Measurements from ENCODE around the gene TP53I13.

TP53I13 gene

GRCh38 chr17:29615492-29616299, 47.2 kb downstream of the TP53I13 start:
- peak; percentile 81 for DNase-seq (ENCODE audit: low read depth)

GRCh38 chr17:29616300-29617048, 48.0 kb downstream of the TP53I13 start:
- DNase-seq (ENCODE audit: low read depth), result no peak

GRCh38 chr17:29617125-29617480, 48.6 kb downstream of the TP53I13 start:
- peak; percentile 66 for DNase-seq (ENCODE audit: low read depth)

- DNase-seq (ENCODE audit: low read depth), result peak; percentile 55
These were observed 49.2 kb downstream of the TP53I13 start for GRCh38 chr17:29617481-29618271.

GRCh38 chr17:29618272-29619065, 50.0 kb downstream of the TP53I13 start:
- no peak for DNase-seq (ENCODE audit: low read depth)

GRCh38 chr17:29619251-29619650, 50.8 kb downstream of the TP53I13 start:
- DNase-seq (ENCODE audit: low read depth), result peak; percentile 43

GRCh38 chr17:29620271-29620670, 51.8 kb downstream of the TP53I13 start:
- no peak for DNase-seq (ENCODE audit: low read depth)

GRCh38 chr17:29620779-29621500, 52.4 kb downstream of the TP53I13 start:
- no peak for DNase-seq (ENCODE audit: low read depth)

GRCh38 chr17:29621751-29622194, 53.3 kb downstream of the TP53I13 start:
- DNase-seq (ENCODE audit: low read depth), result no peak
